ENCODE results near the gene OXCT2.

- TF ChIP-seq CTCF (IDR thresholded peaks at IDR 0.05; ENCODE audit: insufficient read depth, low read depth, low read length) (no peak), EZH2 (IDR thresholded peaks at IDR 0.05; ENCODE audit: insufficient read depth, low read length) (no peak)
These were observed 48.1 kb upstream of the OXCT2 start for GRCh38 chr1:39819091-39819812.

Measured in astrocyte (in vitro differentiated cells and primary cell).